GM12878 (cell line): ENCODE measurements around the gene CATSPERZ. TPM values are rescaled to one million over a fixed set of nuclear protein-coding genes. Genes with fewer than 3 reads are reported as not detected.

Experiments used
- BACH1 ChIP-seq: fragments of 450-650 bp; IDR thresholded peaks from 2 replicates; pipeline ENCODE4 v1.6.1; 2017; ENCODE audit warnings: mild to moderate bottlenecking, borderline replicate concordance
- CEBPB ChIP-seq, 2 experiments: fragments of 150-350 bp in 1 of 2; IDR thresholded peaks; 2 replicates each; pipeline ENCODE4 v1.6.1; 2012 to 2014; ENCODE audit warnings: low read depth in 2 of 2, low read length in 2 of 2, borderline replicate concordance in 1 of 2, inconsistent platforms in 1 of 2
- CHD1 ChIP-seq: IDR thresholded peaks from 2 replicates; pipeline ENCODE4 v1.6.1; 2012; ENCODE audit warnings: low read depth, low read length, improper control_type of control experiment
- CREM ChIP-seq: IDR thresholded peaks from 2 replicates; pipeline ENCODE4 v1.6.1; 2014; ENCODE audit warnings: antibody characterized with exemption, low read depth
- HDGF ChIP-seq: fragments of 450-650 bp; IDR thresholded peaks from 2 replicates; pipeline ENCODE4 v1.6.1; 2016; ENCODE audit warnings: antibody characterized with exemption
- HSF1 ChIP-seq: fragments of 150-350 bp; IDR thresholded peaks from 2 replicates; pipeline ENCODE4 v1.6.1; 2014; ENCODE audit warnings: mild to moderate bottlenecking, low read depth, low read length
- IKZF1 ChIP-seq: fragments of 450-650 bp; conservative IDR thresholded peaks from 2 replicates; pipeline ENCODE4 v1.6.1; 2017; ENCODE audit warnings: antibody characterized with exemption, mild to moderate bottlenecking
- IKZF2 ChIP-seq, 2 experiments: fragments of 450-650 bp; IDR thresholded peaks; 2 replicates each; pipeline ENCODE4 v1.6.1; 2017; ENCODE audit warnings: mild to moderate bottlenecking in 2 of 2, moderate library complexity in 2 of 2
- MXI1 ChIP-seq: fragments of 150-350 bp; IDR thresholded peaks from 2 replicates; pipeline ENCODE4 v1.6.1; 2011; ENCODE audit warnings: low read depth, mild to moderate bottlenecking, inconsistent platforms, low read length, improper control_type of control experiment
- MYB ChIP-seq: fragments of 150-350 bp; IDR thresholded peaks from 2 replicates; pipeline ENCODE4 v1.6.1; 2014; ENCODE audit warnings: mild to moderate bottlenecking, low read depth, low read length, borderline replicate concordance
- NFIC ChIP-seq: IDR thresholded peaks from 2 replicates; pipeline ENCODE4 v1.6.1; 2012; ENCODE audit warnings: low read depth, mild to moderate bottlenecking, inconsistent platforms, low read length, moderate library complexity
- RAD21 ChIP-seq: IDR thresholded peaks from 2 replicates; pipeline ENCODE4 v1.6.1; 2011; ENCODE audit warnings: mild to moderate bottlenecking, low read depth, low read length, moderate library complexity; ENCODE audit not compliant: insufficient read depth
- RELA ChIP-seq: fragments of 450-650 bp; IDR thresholded peaks from 2 replicates; pipeline ENCODE4 v1.8.0; 2014; ENCODE audit warnings: borderline replicate concordance; ENCODE audit not compliant: partially characterized antibody
- SMARCA5 ChIP-seq: fragments of 450-650 bp; IDR thresholded peaks from 2 replicates; pipeline ENCODE4 v1.6.1; 2017; ENCODE audit warnings: mild to moderate bottlenecking
- TAF1 ChIP-seq: IDR thresholded peaks from 2 replicates; pipeline ENCODE4 v1.6.1; 2011; ENCODE audit warnings: mild to moderate bottlenecking, low read depth, low read length, borderline replicate concordance
- USF2 ChIP-seq: IDR thresholded peaks from 2 replicates; pipeline ENCODE4 v1.6.1; 2011; ENCODE audit warnings: low read depth, low read length, improper control_type of control experiment, borderline replicate concordance
- polyA plus RNA-seq, 11 experiments: library from polyadenylated mRNA; depleted of rRNA in 4 of 11; unstranded in 6 of 11; stranded (reverse) in 5 of 11; fragments of >200 nt; fragmentation: Nextera tagmentation in 4 of 11; fragmentation: Illumina TruSeq in 1 of 11; extraction: Ambion mirVana in 4 of 11; extraction: Trizol in 1 of 11; gene quantifications; 1 replicate in 1 of 11; 2 replicates in 10 of 11; pipeline versions ENCODE4 v1.2.1 to v1.2.3, GENCODE V29; 2011 to 2016; ENCODE audit warnings: inconsistent platforms in 2 of 11, missing spikeins in 2 of 11, low read depth in 1 of 11
- total RNA-seq, 4 experiments: library from RNA; depleted of rRNA in 3 of 4; stranded (reverse); fragments of >200 nt in 3 of 4; fragmentation: Illumina TruSeq in 1 of 4; extraction: Trizol in 1 of 4; gene quantifications; 2 replicates each; pipeline versions ENCODE4 v1.2.1 to v1.2.3, GENCODE V29; 2013 to 2021
- TF ChIP-seq, protein P1 (sequence below): fragments of 450-650 bp; IDR thresholded peaks from 2 replicates; pipeline ENCODE4 v1.6.1; 2014; ENCODE audit warnings: mild to moderate bottlenecking
- TF ChIP-seq, protein P2 (sequence below): fragments of 150-350 bp; IDR thresholded peaks from 2 replicates; pipeline ENCODE4 v1.6.1; 2016; ENCODE audit warnings: low read depth, low read length
- TF ChIP-seq, protein P3 (sequence below): fragments of 450-650 bp; IDR thresholded peaks from 2 replicates; pipeline ENCODE4 v1.6.1; 2017; ENCODE audit warnings: mild to moderate bottlenecking, moderate library complexity

Gene CATSPERZ
- total and polyA plus RNA-seq, 10 of the 15 experiments (the other 5 are each of a cell fraction or from before 2014, with no cell fraction given): 0.12 to 0.31 TPM; not detected in 8

DNA sequence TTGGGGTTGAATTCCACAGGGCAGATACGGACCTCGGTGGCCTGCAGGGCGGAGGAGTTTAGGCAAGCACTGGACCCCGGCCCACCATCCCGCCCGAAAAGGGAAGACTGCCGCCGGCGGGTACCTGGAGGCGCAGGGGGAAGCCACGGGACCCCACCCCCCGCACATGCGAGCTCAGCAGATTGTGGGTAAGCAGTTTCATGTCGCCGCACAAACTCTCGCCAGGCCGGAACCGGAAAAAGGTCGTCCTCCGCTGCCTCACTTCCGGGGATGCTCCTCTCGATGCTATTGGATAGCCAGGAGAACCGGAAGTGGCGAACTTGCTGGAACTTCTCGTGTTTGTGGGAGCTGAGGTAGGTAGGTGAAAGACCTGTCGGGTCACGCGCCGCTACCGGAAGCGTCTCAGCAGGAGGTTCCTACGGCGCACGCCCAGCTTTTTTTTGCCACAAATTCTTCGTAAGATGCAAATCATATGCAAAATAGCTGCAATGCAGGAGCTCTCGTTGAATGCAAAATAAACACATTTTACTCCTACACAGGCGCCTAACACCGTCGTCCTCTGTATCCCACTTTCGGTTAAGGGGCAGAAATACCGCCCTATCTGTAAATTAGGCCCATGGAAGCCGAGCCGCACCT lies 17.3 kb downstream of the CATSPERZ start, which contains the start of gene TRMT112 (continued):
- TF ChIP-seq MXI1 (peak; percentile 75; the same call in 1 of the 2 replicates), HDGF (peak; percentile 18; the same call in 1 of the 2 replicates), RAD21 (no peak), MYB (no peak), CEBPB (IDR thresholded peaks at IDR 0.05; ENCODE audit: borderline replicate concordance in 1 of 2, low read depth in 2 of 2, low read length in 2 of 2) (no peak), HSF1 (peak; percentile 57; the same call in 1 of the 2 replicates), RELA (no peak), CREM (peak; percentile 88), IKZF1 (no peak; the same call in 1 of the 2 replicates), BACH1 (peak; percentile 53; the same call in 1 of the 2 replicates), IKZF2 (IDR thresholded peaks at IDR 0.05) (peak in 1 of 2 experiments; percentile 12; a peak in 2 of 4 replicates), USF2 (peak; percentile 73), CHD1 (peak; percentile 76; the same call in 1 of the 2 replicates), NFIC (peak; percentile 64; the same call in 1 of the 2 replicates), SMARCA5 (peak; percentile 99), TAF1 (peak; percentile 83)
- TF ChIP-seq, protein P1, sequence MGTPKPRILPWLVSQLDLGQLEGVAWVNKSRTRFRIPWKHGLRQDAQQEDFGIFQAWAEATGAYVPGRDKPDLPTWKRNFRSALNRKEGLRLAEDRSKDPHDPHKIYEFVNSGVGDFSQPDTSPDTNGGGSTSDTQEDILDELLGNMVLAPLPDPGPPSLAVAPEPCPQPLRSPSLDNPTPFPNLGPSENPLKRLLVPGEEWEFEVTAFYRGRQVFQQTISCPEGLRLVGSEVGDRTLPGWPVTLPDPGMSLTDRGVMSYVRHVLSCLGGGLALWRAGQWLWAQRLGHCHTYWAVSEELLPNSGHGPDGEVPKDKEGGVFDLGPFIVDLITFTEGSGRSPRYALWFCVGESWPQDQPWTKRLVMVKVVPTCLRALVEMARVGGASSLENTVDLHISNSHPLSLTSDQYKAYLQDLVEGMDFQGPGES: no peak
- TF ChIP-seq, protein P2, sequence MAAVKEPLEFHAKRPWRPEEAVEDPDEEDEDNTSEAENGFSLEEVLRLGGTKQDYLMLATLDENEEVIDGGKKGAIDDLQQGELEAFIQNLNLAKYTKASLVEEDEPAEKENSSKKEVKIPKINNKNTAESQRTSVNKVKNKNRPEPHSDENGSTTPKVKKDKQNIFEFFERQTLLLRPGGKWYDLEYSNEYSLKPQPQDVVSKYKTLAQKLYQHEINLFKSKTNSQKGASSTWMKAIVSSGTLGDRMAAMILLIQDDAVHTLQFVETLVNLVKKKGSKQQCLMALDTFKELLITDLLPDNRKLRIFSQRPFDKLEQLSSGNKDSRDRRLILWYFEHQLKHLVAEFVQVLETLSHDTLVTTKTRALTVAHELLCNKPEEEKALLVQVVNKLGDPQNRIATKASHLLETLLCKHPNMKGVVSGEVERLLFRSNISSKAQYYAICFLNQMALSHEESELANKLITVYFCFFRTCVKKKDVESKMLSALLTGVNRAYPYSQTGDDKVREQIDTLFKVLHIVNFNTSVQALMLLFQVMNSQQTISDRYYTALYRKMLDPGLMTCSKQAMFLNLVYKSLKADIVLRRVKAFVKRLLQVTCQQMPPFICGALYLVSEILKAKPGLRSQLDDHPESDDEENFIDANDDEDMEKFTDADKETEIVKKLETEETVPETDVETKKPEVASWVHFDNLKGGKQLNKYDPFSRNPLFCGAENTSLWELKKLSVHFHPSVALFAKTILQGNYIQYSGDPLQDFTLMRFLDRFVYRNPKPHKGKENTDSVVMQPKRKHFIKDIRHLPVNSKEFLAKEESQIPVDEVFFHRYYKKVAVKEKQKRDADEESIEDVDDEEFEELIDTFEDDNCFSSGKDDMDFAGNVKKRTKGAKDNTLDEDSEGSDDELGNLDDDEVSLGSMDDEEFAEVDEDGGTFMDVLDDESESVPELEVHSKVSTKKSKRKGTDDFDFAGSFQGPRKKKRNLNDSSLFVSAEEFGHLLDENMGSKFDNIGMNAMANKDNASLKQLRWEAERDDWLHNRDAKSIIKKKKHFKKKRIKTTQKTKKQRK: no peak
- TF ChIP-seq, protein P3, sequence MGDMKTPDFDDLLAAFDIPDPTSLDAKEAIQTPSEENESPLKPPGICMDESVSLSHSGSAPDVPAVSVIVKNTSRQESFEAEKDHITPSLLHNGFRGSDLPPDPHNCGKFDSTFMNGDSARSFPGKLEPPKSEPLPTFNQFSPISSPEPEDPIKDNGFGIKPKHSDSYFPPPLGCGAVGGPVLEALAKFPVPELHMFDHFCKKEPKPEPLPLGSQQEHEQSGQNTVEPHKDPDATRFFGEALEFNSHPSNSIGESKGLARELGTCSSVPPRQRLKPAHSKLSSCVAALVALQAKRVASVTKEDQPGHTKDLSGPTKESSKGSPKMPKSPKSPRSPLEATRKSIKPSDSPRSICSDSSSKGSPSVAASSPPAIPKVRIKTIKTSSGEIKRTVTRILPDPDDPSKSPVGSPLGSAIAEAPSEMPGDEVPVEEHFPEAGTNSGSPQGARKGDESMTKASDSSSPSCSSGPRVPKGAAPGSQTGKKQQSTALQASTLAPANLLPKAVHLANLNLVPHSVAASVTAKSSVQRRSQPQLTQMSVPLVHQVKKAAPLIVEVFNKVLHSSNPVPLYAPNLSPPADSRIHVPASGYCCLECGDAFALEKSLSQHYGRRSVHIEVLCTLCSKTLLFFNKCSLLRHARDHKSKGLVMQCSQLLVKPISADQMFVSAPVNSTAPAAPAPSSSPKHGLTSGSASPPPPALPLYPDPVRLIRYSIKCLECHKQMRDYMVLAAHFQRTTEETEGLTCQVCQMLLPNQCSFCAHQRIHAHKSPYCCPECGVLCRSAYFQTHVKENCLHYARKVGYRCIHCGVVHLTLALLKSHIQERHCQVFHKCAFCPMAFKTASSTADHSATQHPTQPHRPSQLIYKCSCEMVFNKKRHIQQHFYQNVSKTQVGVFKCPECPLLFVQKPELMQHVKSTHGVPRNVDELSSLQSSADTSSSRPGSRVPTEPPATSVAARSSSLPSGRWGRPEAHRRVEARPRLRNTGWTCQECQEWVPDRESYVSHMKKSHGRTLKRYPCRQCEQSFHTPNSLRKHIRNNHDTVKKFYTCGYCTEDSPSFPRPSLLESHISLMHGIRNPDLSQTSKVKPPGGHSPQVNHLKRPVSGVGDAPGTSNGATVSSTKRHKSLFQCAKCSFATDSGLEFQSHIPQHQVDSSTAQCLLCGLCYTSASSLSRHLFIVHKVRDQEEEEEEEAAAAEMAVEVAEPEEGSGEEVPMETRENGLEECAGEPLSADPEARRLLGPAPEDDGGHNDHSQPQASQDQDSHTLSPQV: 0 out of 2 replicates have a peak, but pooled peaks have one; percentile 67
